Lower leg skin (tissue), 3 donors: Measurements from ENCODE around the gene ACOX3.

Source experiments
- POLR2A ChIP-seq, 2 donors: fragments of 450-650 bp; IDR thresholded peaks; one replicate each; pipeline ENCODE4 v1.6.1; 2016 to 2017; ENCODE audit warnings: antibody characterized with exemption in 2 of 2, mild to moderate bottlenecking in 1 of 2, moderate library complexity in 1 of 2
- TF ChIP-seq, protein P1 (sequence below), 3 donors: fragments of 450-650 bp; IDR thresholded peaks; one replicate each; pipeline ENCODE4 v1.5.1; 2016; ENCODE audit warnings: antibody characterized with exemption in 3 of 3, mild to moderate bottlenecking in 3 of 3, moderate library complexity in 2 of 3

DNA sequence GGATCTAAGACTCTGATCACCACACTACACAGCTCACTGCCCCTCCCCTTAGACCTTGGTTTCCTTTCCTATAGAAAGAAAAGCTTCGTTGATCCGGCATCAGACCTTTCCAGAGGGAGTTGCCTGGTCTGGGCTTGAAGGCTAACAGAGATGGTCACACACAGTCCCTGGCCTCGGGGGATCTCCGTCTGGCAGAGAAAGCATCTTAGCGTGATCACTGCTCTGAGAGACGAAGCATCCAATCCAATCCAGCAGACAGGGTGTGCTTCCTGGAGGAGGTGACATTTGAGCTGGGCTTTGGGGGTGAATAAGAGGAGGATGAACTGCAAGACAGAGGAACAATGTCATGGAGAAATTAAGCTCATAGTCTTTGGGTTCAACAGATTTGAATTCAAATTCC is 121.5 kb downstream of the ACOX3 start:
- TF ChIP-seq, protein P1, sequence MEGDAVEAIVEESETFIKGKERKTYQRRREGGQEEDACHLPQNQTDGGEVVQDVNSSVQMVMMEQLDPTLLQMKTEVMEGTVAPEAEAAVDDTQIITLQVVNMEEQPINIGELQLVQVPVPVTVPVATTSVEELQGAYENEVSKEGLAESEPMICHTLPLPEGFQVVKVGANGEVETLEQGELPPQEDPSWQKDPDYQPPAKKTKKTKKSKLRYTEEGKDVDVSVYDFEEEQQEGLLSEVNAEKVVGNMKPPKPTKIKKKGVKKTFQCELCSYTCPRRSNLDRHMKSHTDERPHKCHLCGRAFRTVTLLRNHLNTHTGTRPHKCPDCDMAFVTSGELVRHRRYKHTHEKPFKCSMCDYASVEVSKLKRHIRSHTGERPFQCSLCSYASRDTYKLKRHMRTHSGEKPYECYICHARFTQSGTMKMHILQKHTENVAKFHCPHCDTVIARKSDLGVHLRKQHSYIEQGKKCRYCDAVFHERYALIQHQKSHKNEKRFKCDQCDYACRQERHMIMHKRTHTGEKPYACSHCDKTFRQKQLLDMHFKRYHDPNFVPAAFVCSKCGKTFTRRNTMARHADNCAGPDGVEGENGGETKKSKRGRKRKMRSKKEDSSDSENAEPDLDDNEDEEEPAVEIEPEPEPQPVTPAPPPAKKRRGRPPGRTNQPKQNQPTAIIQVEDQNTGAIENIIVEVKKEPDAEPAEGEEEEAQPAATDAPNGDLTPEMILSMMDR (IDR thresholded peaks at IDR 0.05): no peak
- TF ChIP-seq POLR2A (IDR thresholded peaks at IDR 0.05): no peak
